Keratinocyte (primary cell): ENCODE data around the gene CAMSAP1. TPM values are rescaled to one million over a fixed set of nuclear protein-coding genes. Genes with fewer than 3 reads are reported as not detected.
"Not testable (repeated sequence)": the region's sequence is repeated elsewhere in the genome, so short reads cannot be mapped to it uniquely, and the experiment has no call there.

Source experiments
- DNase-seq: peaks from one replicate; pipeline ENCODE4 v3.0.0-alpha.2; 2011; ENCODE audit warnings: low read depth, missing footprints, low spot score
- FAIRE-seq: peaks from 2 replicates; lab custom pipeline; 2011; peaks lifted over from hg19 to GRCh38; lab: Jason Lieb, UNC
- H2AFZ ChIP-seq: 2 replicates; pipeline ENCODE4 v1.6.0; 2012; ENCODE audit warnings: low read length, control low read depth, inconsistent platforms; ENCODE audit not compliant: control insufficient read depth
- H3K27ac ChIP-seq: 2 replicates; pipeline ENCODE4 v1.5.1; 2011; ENCODE audit warnings: low read length; ENCODE audit not compliant: control insufficient read depth, insufficient read depth
- H3K27me3 ChIP-seq: 3 replicates; pipeline ENCODE4 v1.6.0; 2011; ENCODE audit warnings: low read length; ENCODE audit not compliant: control insufficient read depth, insufficient read depth; ENCODE audit errors: extremely low read depth
- H3K36me3 ChIP-seq, 2 experiments: 2 replicates in 1 of 2; 3 replicates in 1 of 2; pipeline ENCODE4 v1.5.1; 2011; ENCODE audit warnings: low read length in 2 of 2, mild to moderate bottlenecking in 1 of 2; ENCODE audit not compliant: control insufficient read depth in 2 of 2, insufficient read depth in 2 of 2; ENCODE audit errors: extremely low read depth in 1 of 2
- H3K4me1 ChIP-seq: 3 replicates; pipeline ENCODE4 v1.5.1; 2011; ENCODE audit warnings: low read length; ENCODE audit not compliant: control insufficient read depth, insufficient read depth; ENCODE audit errors: extremely low read depth
- H3K4me2 ChIP-seq: 3 replicates; pipeline ENCODE4 v1.6.0; 2011; ENCODE audit warnings: low read depth, low read length; ENCODE audit not compliant: control insufficient read depth, insufficient read depth; ENCODE audit errors: extremely low read depth
- H3K4me3 ChIP-seq, 3 experiments: fragments of 200-600 bp in 1 of 3; sonication (generic) in 1 of 3; 2 replicates in 2 of 3; 3 replicates in 1 of 3; pipeline ENCODE4 v1.5.1; 2011 to 2016; ENCODE audit warnings: low read length in 3 of 3, mild to moderate bottlenecking in 3 of 3, control low read depth in 2 of 3, inconsistent platforms in 1 of 3, low read depth in 1 of 3, mixed read lengths in 1 of 3, mixed run types in 1 of 3, moderate library complexity in 1 of 3; ENCODE audit not compliant: control insufficient read depth in 2 of 3, insufficient read depth in 2 of 3; ENCODE audit errors: extremely low read depth in 1 of 3
- H3K79me2 ChIP-seq: 2 replicates; pipeline ENCODE4 v1.6.0; 2012; ENCODE audit warnings: low read length; ENCODE audit not compliant: control insufficient read depth, insufficient read depth
- H3K9ac ChIP-seq: 3 replicates; pipeline ENCODE4 v1.6.0; 2011; ENCODE audit warnings: low read length; ENCODE audit not compliant: control insufficient read depth, insufficient read depth; ENCODE audit errors: extremely low read depth
- H3K9me1 ChIP-seq: 3 replicates; pipeline ENCODE4 v1.6.0; 2011; ENCODE audit warnings: low read length; ENCODE audit not compliant: control insufficient read depth, insufficient read depth; ENCODE audit errors: extremely low read depth
- H3K9me3 ChIP-seq: 2 replicates; pipeline ENCODE4 v1.5.1; 2012; ENCODE audit warnings: low read depth, low read length; ENCODE audit not compliant: control insufficient read depth
- H4K20me1 ChIP-seq: 3 replicates; pipeline ENCODE4 v1.6.0; 2011; ENCODE audit warnings: low read length; ENCODE audit not compliant: control insufficient read depth, insufficient read depth; ENCODE audit errors: extremely low read depth
- CTCF ChIP-seq, 3 experiments: IDR thresholded peaks in 1 of 3; conservative IDR thresholded peaks in 1 of 3; optimal IDR thresholded peaks in 1 of 3; 2 replicates in 2 of 3; 3 replicates in 1 of 3; pipeline versions ENCODE3 to v1.5.1; 2011; ENCODE audit warnings: low read length in 3 of 3, mild to moderate bottlenecking in 3 of 3, moderate library complexity in 2 of 3, control low read depth in 1 of 3, inconsistent platforms in 1 of 3; ENCODE audit not compliant: insufficient read depth in 2 of 3; ENCODE audit errors: extremely low read depth in 1 of 3
- EZH2 ChIP-seq: IDR thresholded peaks from one replicate; pipeline ENCODE4 v1.6.1; 2012; ENCODE audit warnings: inconsistent platforms, mild to moderate bottlenecking, low read length, moderate library complexity
- dilution Hi-C: fragments of 300-500 bp; cut with MboI; formaldehyde crosslinking; loops from one replicate; pipeline ENCODE4 v1.7.0; 2020; ENCODE audit warnings: low sequenced_read_pairs; ENCODE audit not compliant: extremely low pct_ligation_motif_present
- polyA plus RNA-seq, 5 experiments: library from polyadenylated mRNA; depleted of rRNA in 3 of 5; stranded (reverse) in 3 of 5; stranded (forward) in 1 of 5; unstranded in 1 of 5; fragments of >200 nt; gene quantifications; 1 replicate in 1 of 5; 2 replicates in 3 of 5; 3 replicates in 1 of 5; pipeline versions ENCODE4 v1.2.1 to v1.2.3, GENCODE V29; 2011 to 2012; ENCODE audit warnings: missing spikeins in 2 of 5, low read depth in 1 of 5, low replicate concordance in 1 of 5

The CAMSAP1 gene
- polyA plus RNA-seq, 1 donor (not counting 4 experiments of a cell fraction or from before 2014, with no cell fraction given) = 8.3 TPM

GRCh38 chr9:135895202-135895848, 12.0 kb downstream of the CAMSAP1 start:
- Histone ChIP-seq H3K9me3 (no peaks in the 10 kb centered on the region), H3K4me3 (no peak overlapping the region), H2AFZ (no peak overlapping the region), H3K9me1 (peaks cover 2% of the 10 kb centered on the region), H3K4me2 (no peak overlapping the region), H3K4me1 (peaks cover 16% of the 10 kb centered on the region), H3K9ac (no peak overlapping the region), H3K36me3 (peaks cover 0 to 5% of the 10 kb centered on the region in 2 experiments), H3K27ac (no peak overlapping the region), H3K79me2 (peaks cover 85% of the 10 kb centered on the region), H4K20me1 (peaks cover 13% of the 10 kb centered on the region), H3K27me3 (no peaks in the 10 kb centered on the region)
- dilution Hi-C loops = no loop called here
- no peak for FAIRE-seq
- DNase-seq = no peak
- TF ChIP-seq CTCF (optimal IDR thresholded peaks at IDR 0.05 in 1 of 3, IDR thresholded peaks at IDR 0.05 in 1 of 3, conservative IDR thresholded peaks at IDR 0.05 in 1 of 3; ENCODE audit: extremely low read depth in 1 of 3, insufficient read depth in 2 of 3, low read length in 3 of 3) (no peak), EZH2 (no peak)

GRCh38 chr9:135893104-135893503, 14.2 kb downstream of the CAMSAP1 start:
- H3K4me3 ChIP-seq = no peak overlapping the region
- no peaks in the 10 kb centered on the region for H3K36me3 ChIP-seq
- TF ChIP-seq CTCF (optimal IDR thresholded peaks at IDR 0.05 in 1 of 3, IDR thresholded peaks at IDR 0.05 in 1 of 3, conservative IDR thresholded peaks at IDR 0.05 in 1 of 3; ENCODE audit: extremely low read depth in 1 of 3, insufficient read depth in 2 of 3, low read length in 3 of 3) = no peak
- no peak for TF ChIP-seq EZH2
- no peaks in the 10 kb centered on the region for H3K9me3 ChIP-seq
- no peak overlapping the region for H3K27ac ChIP-seq
- H2AFZ ChIP-seq = no peak overlapping the region
- H3K79me2 ChIP-seq = peaks cover 84% of the 10 kb centered on the region
- no peak overlapping the region for H3K9ac ChIP-seq
- peaks cover 6% of the 10 kb centered on the region for H3K9me1 ChIP-seq
- dilution Hi-C loops = no loop called here
- FAIRE-seq (no peak), DNase-seq (no peak)
- H3K4me2 ChIP-seq = no peak overlapping the region
- H4K20me1 ChIP-seq = peaks cover 19% of the 10 kb centered on the region
- H3K4me1 ChIP-seq = peaks cover 38% of the 10 kb centered on the region
- H3K27me3 ChIP-seq = no peaks in the 10 kb centered on the region

GRCh38 chr9:135892327-135892726, 15.0 kb downstream of the CAMSAP1 start:
- H3K4me2 ChIP-seq, dilution Hi-C loops, H3K27me3 ChIP-seq, DNase-seq, H3K9me3 ChIP-seq, H3K4me3 ChIP-seq, H3K9ac ChIP-seq, H2AFZ ChIP-seq, H3K9me1 ChIP-seq, FAIRE-seq, H3K27ac ChIP-seq, H3K36me3 ChIP-seq: not testable (repeated sequence)
- Histone ChIP-seq H3K4me1 (peaks cover 38% of the 10 kb centered on the region), H4K20me1 (peaks cover 19% of the 10 kb centered on the region), H3K79me2 (peaks cover 84% of the 10 kb centered on the region)
